AG08396 (cell line): ENCODE results near the gene UBR4.
"Not testable (repeated sequence)": the region's sequence is repeated elsewhere in the genome, so short reads cannot be mapped to it uniquely, and the experiment has no call there.

Source experiments
- DNase-seq: peaks from one replicate; pipeline ENCODE4 v3.0.0; 2012; ENCODE audit warnings: low spot score, mixed read lengths

Gene UBR4

DNA sequence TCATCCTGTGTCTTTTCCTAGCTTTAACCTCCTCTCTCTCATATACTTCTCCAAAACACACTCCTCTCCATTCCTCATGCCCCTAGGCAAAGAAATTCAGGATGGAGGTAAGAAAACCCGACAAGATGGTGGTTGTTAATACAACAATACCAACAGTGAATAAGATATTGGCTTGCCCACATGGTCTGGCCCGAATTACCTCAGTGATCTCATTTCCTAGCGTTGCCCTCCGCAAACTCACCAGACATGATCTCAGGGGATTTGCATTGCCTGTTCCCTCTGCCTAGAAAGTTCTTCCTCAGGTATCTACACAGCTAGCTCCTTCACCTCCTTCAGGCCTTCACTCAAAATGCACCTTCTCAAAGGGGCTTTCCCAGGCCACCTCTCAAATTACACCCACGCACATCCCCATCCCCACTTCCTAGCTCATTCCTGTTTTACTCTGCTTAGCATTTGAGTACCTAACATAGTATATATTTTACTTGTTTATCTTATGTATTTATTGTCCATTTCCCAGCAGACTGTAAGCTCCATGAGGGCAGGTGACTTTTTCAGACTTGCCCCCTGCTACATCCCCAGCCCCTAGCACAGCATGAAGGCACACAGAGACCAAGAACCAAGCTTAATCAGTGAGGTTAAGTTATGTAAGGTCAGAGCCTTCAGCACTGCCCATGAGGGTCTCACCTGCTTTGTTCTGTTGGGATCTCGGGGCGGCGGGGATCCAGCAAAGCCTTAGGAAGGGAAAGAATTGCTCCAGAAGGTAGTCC, 10.2 kb upstream of the UBR4 start:
- DNase-seq: no peak

GRCh38 chr1:19219451-19219850, 9.4 kb upstream of the UBR4 start:
- DNase-seq: no peak

DNA sequence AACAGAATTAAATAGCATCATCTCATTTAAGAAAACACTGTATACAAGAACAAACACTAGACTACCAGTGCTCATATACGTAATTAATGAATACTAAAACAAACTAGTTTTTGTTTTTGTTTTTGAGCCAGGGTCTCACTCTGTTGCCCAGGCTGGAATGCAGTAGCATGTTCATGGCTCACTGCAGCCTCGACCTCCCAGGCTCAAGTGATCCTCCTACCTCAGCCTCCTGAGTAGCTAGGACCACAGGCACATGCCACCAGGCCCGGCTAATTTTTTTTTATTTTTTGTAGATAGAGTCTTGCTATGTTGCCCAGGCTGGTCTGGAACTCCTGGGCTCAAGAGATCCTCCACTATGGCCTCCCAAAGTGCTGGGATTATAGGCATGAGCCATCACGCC, 6.5 kb upstream of the UBR4 start:
- DNase-seq: not testable (repeated sequence)

DNA sequence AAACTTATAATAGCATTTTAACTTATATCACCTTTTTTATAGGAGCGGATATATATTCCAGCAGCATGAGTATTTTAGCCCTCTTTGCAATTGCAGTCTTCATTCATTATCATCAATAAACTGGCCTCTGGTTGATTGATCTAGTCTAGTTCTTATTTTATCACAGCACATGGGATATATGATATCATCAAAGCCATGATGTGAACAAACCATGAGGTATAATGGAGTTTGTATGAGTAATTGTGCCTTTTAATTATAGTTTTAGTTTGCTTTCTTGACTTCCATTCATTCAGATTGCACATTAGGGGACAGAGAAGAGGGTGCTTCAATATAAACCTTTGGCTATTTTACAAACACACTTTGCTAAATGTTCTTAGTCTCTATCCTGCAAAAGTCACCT, 3.5 kb upstream of the UBR4 start:
- no peak for DNase-seq

GRCh38 chr1:19212167-19212566, 2.1 kb upstream of the UBR4 start:
- no peak for DNase-seq

DNA sequence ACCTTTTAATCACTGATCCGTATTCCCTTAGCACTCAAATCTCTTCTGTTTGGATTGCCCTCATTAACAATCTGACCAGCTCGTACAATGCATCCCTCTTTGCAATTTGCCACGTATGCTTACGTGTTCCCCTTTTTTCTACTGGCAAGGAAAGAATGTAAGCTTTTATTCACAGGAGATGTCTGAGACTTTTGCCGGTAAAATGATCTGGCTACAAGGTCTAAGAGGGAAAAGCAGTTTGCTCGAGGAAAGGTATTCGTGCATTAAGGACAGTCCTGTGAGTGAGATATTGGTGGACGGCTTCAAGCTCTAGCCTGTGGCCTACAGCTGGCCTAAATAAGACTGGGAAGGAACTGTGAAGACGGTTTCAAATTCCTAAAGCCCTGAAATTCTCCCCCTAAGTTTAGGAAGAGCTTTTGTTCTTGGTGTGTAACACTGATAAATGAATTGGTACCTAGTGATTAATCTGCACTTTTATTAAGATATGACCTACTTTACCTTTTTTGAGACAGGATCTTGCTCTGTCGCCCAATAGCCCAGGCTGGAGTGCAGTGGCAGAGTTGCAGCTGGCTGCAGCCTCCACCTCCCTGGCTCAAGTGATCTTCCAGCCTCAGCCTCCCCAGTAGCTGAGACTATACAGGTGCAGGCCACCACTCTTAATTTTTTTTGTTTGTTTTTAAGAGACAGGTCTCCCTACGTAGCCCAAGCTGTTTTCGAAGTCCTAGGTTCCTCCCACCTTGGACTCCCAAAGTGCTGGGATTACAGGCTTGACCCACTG, 895 bp upstream of the UBR4 start:
- no peak for DNase-seq

- peak; percentile 27 for DNase-seq
These were observed 552 bp downstream of the UBR4 start for GRCh38 chr1:19209439-19209989.

GRCh38 chr1:19208710-19209438, 1.2 kb downstream of the UBR4 start:
- peak; percentile 41 for DNase-seq

DNA sequence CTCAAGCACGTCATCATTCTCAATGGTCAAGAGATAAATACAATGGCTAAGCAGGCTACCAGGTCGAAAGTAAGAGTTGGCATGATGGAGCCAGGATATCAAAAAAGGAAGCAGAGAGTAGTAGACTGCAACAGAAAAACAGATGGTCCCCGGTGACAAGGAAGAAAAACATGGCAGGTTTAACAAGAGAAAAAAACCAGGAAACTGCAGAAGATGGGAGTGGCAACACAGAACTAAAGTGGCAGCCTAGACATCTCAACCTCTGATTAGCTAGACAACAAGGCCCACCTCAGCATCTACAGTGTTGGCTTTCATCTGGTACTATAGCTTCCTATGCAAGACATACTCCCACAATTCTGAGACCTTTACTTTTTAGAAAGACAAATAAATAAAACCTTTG, 3.1 kb downstream of the UBR4 start:
- no peak for DNase-seq

DNA sequence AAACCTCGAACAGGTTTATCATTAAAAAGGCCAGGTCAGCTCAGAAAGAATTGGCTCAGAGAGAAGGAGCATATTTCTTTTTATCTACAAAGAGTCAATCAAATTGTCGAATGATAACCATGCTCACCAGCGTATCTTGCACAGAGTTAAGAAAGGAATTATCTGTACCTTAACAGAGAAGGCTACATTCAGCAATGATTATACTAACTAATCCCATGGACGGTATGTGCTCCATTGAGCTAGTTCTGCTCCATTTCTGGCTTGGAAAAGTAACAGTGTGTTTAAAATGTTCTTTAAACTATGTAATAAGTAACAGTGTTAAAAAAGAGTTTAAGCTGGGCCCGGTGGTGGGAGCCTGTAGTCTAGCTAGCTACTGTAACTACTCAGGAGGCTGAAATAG, 4.2 kb downstream of the UBR4 start:
- no peak for DNase-seq

GRCh38 chr1:19205403-19205802, 4.7 kb downstream of the UBR4 start:
- DNase-seq: no peak

- DNase-seq: no peak
These were observed 5.4 kb downstream of the UBR4 start for GRCh38 chr1:19204446-19205266.

DNA sequence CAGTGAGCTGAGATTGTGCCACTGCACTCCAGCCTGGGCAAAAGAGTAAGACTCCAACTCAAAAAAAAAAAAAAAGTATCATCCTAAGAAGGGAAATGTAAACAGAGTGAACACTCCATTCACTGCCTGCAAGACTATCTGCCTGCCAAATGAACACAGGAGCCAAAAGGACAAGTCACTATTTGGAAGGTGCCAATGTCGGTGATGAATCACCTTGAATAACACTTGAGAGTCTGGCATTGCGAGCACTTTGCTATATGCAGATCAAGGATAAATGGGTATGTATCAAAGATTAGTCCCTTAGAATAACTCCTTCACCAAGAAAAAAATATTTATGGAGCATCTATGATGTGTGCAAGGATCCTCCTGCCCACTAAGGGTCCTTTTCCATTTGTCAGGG, 6.6 kb downstream of the UBR4 start:
- peak; percentile 58 for DNase-seq

DNA sequence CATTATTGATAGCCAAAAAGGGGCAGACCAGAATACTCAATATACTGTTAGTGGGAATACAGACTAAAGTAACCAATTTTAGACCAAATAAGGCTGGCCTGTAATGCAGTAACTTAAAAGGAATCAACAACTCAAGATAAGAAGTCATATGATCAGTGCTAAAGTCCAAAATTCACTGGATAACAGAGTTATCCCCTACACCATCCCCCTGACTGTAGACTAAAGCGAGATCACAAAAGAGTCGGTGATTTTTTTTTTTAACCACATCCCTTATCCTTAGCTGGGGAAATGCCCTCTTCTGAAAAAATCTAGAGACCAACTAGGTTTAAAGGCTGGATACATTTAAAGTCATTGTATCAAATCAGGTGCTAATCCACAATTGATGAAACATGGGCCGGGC, 7.7 kb downstream of the UBR4 start:
- DNase-seq: no peak

- DNase-seq: no peak
These were observed 10.0 kb downstream of the UBR4 start for GRCh38 chr1:19199969-19200604.

DNA sequence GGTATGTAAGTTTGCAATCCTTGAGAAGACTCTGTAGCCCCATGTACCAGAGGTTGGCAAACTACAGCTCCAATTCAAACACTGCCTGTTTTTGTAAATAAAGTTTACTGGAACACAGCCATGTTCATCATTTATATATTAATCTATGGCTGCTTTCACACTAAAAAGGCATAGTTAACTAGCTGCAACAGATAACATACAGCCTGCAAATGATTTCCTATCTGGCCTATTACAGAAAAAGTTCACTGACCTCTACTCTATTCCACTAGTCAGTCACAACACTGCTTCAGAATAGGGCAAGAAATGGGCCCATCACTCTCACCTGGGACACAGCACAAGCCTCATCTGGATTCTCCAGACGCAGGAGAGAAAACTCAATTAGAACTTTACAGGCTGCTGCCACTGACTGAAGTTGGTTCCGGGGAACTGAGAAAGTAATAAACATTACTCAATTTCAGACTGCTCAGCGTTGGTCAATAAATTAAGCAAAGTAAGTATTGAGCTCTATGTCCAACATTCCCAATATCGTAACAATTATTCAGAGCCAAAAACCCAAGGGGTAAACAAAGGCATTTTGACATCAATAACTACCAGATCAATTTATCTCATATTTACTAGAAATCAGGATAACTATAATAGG, 10.6 kb downstream of the UBR4 start:
- no peak for DNase-seq

DNA sequence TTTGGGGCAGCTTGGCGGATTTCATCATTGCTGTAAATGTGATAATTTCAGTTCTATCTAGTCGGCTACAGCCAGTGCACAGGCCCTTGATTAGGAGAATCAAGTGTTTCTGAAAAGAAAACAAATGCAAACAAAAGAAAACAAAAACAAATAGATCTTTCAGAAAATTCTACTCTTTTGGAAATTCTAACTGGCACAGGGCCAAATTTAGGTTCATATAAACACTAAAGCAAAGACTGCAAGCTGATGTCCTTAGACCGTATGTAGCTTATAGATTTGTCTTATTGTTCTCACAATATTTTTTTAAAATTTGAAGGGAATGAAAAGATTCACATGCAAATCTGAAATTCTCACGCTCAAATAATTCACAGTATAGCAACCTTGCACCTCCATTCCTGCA, 11.2 kb downstream of the UBR4 start:
- DNase-seq: no peak

DNA sequence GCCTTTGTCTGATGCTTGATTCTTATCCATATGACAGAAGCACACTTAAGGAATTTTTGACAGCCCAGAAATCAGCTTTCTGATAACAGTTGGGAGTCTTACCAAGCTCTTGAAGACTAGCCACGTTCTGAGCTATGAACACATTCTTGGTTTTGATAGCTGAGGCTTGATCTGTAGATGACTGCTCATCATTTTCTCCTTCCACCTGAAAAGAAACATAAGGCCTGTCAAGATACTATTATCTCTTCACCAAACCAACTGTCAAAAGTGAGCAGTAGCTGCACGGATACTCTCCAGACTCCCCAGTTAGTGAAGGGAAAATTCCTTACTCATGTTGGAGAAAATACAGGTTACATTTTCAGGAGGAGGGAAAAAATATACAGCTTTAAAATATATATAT, 12.2 kb downstream of the UBR4 start:
- no peak for DNase-seq

DNA sequence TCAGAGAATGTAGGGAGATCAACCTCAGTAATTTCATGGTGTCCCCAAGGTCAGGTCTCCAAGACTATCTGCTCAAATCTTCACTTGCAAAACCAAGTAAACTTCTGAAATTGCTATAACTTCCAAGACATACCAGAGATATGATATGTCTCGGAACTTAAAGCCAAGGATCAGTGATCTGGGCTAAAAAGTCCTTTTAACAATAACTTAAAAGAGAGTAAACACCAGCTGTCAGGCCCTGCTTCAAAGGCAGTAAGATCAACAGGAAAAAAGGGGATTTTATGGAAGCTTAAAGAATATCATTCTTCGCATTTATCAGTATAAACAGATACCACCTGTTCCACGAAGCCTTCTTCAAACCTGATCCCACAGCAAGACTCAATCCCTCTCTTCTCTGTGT, 13.7 kb downstream of the UBR4 start:
- no peak for DNase-seq

- no peak for DNase-seq
These were observed 17.1 kb downstream of the UBR4 start for GRCh38 chr1:19193004-19193403.

DNA sequence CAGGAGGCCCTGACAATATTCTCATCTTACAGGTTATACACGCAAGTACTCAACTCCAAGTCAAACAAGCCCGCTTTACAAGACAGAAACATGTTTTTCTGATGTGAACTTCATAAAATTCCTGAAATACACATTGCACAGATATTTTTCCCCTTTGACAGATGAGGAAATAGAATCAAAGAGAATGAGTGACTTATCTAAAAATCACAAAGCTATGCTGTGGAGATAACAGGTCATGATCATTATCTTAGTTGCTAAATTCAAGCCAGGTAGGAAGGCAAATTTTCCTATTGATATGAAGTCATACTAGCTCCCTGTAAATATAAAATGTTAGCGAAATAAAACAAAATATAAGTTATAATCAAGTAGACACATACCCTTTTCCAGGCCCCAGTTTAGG, 18.3 kb downstream of the UBR4 start:
- DNase-seq: no peak
